ENCODE results near the gene PADI3.
A peak's percentile ranks its signal among the peaks of the same experiment; 100 is the strongest.

Gene PADI3

GRCh38 chr1:17274186-17275170 is 25.6 kb downstream of the PADI3 start:
- DNase-seq: peak; percentile 21

GRCh38 chr1:17276568-17276967 is 27.7 kb downstream of the PADI3 start:
- DNase-seq: peak; percentile 0

GRCh38 chr1:17277511-17278159 is 28.7 kb downstream of the PADI3 start:
- DNase-seq: no peak

GRCh38 chr1:17278996-17279830 is 30.3 kb downstream of the PADI3 start:
- no peak for DNase-seq

- no peak for DNase-seq
Measured at GRCh38 chr1:17280436-17280835, 31.5 kb downstream of the PADI3 start.

GRCh38 chr1:17280894-17281293 is 32.0 kb downstream of the PADI3 start:
- no peak for DNase-seq

- peak; percentile 12 for DNase-seq
Measured at GRCh38 chr1:17281775-17282181, 32.9 kb downstream of the PADI3 start.

- DNase-seq: no peak
Measured at GRCh38 chr1:17282836-17283235, 33.9 kb downstream of the PADI3 start.

GRCh38 chr1:17286646-17287045 is 37.7 kb downstream of the PADI3 start:
- DNase-seq: no peak

GRCh38 chr1:17287130-17287776 is 38.4 kb downstream of the PADI3 start:
- no peak for DNase-seq

- no peak for DNase-seq
Measured at GRCh38 chr1:17289721-17290120, 40.8 kb downstream of the PADI3 start.

GRCh38 chr1:17290553-17290952 is 41.7 kb downstream of the PADI3 start:
- DNase-seq: no peak

- no peak for DNase-seq
Measured at GRCh38 chr1:17292299-17293160, 43.6 kb downstream of the PADI3 start.

- DNase-seq: no peak
Measured at GRCh38 chr1:17293681-17294425, 45.0 kb downstream of the PADI3 start.

- DNase-seq: no peak
Measured at GRCh38 chr1:17295292-17295691, 46.4 kb downstream of the PADI3 start.

- no peak for DNase-seq
Measured at GRCh38 chr1:17296086-17296485, 47.2 kb downstream of the PADI3 start.

- no peak for DNase-seq
Measured at GRCh38 chr1:17297991-17298390, 49.1 kb downstream of the PADI3 start.

- no peak for DNase-seq
Measured at GRCh38 chr1:17301767-17302166, 52.9 kb downstream of the PADI3 start.

- no peak for DNase-seq
Measured at GRCh38 chr1:17304151-17304825, 55.4 kb downstream of the PADI3 start.

- DNase-seq: no peak
Measured at GRCh38 chr1:17304826-17305175, 55.9 kb downstream of the PADI3 start.

Data from CD4-positive, alpha-beta T cell treated with Interleukin-10 for 1 hour (primary cell).